Cardiac septum (tissue), 1 donor: ENCODE results near the gene TEX19. TPM values are rescaled to one million over a fixed set of nuclear protein-coding genes. Genes with fewer than 3 reads are reported as not detected.
"Not testable (repeated sequence)": the region's sequence is repeated elsewhere in the genome, so short reads cannot be mapped to it uniquely, and the experiment has no call there.

Experiments
- DNase-seq: peaks from one replicate; pipeline ENCODE4 v3.0.0-alpha.2; 2020; ENCODE audit warnings: low spot score
- intact Hi-C: fragments of 100-400 bp; cut with DNase I; formaldehyde crosslinking; loops from one replicate; pipeline ENCODE4 v1.14.0; 2022
- total RNA-seq: library from RNA; stranded (reverse); fragmentation: NEBNext Ultra II Directional; extraction: Animal tissue kit (Norgen Biotek cat#: 25700); gene quantifications from one replicate; pipeline ENCODE4 v1.2.1, GENCODE V29; 2021
- donor health status: DM: no; HTN: no; CAD: no.

Gene TEX19
- total RNA-seq, 1 donor from 2014 or later = not detected

DNA sequence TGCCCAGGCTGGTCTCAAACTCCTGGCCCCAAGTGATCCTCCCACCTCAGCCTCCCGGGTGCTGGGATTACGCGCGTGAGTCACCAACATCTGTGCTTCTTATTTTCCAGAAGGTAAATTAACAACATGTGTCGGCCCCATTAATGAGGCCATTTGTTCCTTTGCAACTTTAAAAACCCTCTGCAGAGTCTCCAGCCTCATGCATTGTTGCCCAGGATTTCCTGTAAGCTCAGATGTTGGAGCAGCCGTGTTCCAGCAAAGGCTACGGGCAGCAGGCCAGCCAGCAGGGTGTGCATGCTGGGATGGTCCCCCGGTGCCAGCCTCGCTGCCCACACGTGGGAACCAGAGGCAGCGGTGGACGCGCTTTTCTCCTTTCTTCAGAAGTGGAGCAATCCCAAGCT, 40.0 kb downstream of the TEX19 start:
- intact Hi-C loops = no loop called here
- DNase-seq = no peak

GRCh38 chr17:82399601-82400101, 40.6 kb downstream of the TEX19 start:
- DNase-seq = no peak
- intact Hi-C loops = no loop called here

- intact Hi-C loops = no loop called here
- no peak for DNase-seq
Measured at GRCh38 chr17:82400206-82400605, 41.2 kb downstream of the TEX19 start.

DNA sequence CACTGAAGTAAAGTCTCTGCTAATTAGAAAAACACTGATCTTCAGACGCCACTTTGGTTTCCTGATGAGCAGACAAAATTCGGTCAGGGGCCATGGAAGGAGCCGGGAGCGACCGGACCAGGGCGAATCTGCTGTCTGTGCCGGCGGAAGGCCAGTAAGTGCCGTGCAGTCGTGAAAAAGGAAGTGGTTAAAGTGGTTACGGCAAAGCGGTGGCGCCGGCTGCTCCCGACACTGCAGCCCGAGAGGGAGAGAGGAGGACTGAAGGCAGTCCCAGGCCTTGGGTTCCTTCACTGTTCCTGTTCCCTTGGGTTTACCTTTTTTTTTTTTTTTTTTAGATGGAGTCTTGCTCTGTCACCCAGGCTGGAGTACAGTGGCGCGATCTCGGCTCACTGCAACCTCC, 41.8 kb downstream of the TEX19 start:
- DNase-seq = peak; percentile 90
- intact Hi-C loops = no loop called here

- intact Hi-C loops = no loop called here
- DNase-seq = no peak
Measured at GRCh38 chr17:82402865-82403264, 43.8 kb downstream of the TEX19 start.

- intact Hi-C loops = no loop called here
- no peak for DNase-seq
Measured at GRCh38 chr17:82403662-82404660, 44.9 kb downstream of the TEX19 start.

GRCh38 chr17:82405051-82405450, 46.0 kb downstream of the TEX19 start:
- intact Hi-C loops = no loop called here
- no peak for DNase-seq

DNA sequence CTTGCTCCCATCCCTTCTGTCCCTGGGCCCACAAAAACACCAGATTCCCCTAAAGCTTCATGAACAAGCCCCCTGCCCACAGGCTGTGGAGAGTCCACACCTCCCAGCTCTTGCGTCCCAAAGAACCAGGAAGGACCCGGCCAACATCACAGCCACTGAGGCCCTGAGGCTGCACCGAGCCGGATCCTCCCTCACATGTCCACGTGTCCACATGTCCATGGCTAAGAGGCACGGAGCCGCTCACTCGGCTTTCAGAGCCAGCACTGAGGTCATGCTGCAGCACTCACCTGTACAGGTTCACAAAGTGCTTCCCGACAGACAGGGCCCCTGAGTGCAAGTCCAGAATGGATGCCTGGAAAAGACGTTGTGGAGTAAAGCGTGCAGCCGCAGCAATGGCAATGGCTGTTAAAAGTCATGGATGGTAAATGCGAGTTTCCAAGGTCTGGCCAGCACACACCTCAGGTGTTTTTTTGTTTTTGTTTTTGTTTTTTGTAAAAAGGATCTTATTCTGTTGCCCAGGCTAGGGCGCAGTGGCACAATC, 47.2 kb downstream of the TEX19 start:
- DNase-seq = no peak
- intact Hi-C loops = no loop called here

- DNase-seq = no peak
- intact Hi-C loops = loop anchor here (1.0 kb wide), 1 partner anchor 22 kb away; no protein-coding TSS in a partner anchor
Measured at GRCh38 chr17:82407255-82407654, 48.2 kb downstream of the TEX19 start.

DNA sequence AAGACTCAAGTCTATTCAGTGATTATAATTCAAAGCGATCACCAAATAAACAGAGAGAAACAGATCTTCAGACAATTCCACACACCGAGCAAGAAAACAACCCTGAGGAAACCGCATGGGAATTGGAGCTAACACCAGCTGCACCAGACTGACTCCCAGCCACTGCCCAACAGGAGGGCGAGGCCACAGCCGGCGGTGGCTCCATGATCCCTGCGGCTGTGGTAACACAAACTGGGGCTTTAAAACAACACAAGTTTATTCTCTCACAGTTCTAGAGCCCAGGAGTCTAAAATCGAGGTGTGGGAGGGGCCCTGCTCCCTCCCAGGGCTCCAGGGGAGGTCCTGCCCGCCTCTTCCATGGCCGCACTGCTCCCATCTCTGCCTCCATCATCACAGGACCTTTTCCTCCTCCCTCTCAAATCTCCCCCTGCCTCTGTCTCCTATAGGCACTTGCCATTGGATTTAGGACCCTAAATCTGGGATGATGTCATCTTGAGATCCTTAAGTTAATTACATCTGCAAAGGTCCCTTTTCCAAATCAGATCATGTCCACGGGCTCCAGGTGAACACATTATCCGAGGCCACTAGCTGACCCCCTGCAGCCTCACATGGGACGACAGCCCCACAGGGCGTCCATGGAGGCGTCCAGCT, 49.4 kb downstream of the TEX19 start:
- DNase-seq = no peak
- intact Hi-C loops = no loop called here

DNA sequence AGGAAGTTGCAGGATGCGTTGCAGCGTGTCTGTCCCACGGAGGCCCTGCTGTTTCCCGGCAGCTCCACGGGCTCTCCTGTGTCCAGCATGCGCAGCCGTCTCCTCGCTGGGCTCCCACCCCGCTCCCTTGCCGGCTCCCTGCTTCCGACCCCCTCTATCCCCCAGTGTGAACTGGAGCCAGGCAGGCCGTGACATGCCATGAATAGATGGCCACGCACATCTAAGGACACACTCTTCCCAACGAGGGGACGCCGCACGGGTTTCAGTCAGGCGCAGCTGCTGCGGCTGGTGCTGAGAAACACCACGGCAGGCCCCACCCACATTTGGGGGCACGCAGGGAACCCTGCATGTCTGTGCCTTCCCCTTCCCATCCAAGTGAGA, 49.9 kb downstream of the TEX19 start:
- no peak for DNase-seq
- intact Hi-C loops = no loop called here

DNA sequence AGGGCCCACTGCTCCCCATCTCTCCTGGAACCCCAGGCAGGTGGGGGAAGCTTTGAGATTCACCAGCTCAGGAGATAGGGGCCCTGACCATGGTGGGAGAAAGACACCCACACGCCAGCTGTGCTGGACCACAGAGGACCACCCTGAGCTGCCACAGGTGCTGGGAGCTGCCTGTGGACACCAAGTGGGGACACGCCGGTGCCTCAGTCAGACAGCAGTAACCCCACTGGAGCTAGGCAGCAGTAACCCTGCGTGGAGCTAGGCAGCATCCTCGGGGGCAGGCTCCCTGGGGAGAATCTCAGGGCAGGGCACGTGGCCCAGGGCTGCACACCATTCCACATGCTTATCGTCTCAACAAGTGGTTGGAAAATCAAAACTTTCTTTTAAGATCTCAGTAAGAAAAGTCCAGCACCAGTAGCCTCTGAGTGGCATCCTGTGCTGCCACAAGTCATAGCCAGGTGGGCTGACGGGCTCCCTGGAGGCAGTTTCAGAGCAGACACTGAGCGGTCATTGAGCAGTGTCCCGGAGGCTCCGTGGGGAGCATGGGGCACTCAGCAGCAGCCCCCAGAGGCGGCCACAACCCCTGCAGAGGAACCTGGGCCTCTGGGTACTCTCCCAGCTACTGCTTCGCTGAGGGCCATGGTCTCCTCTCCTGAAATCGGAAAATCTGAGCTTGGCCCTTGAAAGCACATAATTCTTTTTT, 51.1 kb downstream of the TEX19 start:
- intact Hi-C loops = no loop called here
- DNase-seq = no peak

GRCh38 chr17:82411396-82412053, 52.5 kb downstream of the TEX19 start:
- DNase-seq = no peak
- intact Hi-C loops = no loop called here

GRCh38 chr17:82412081-82412480, 53.0 kb downstream of the TEX19 start:
- DNase-seq, intact Hi-C loops: not testable (repeated sequence)

DNA sequence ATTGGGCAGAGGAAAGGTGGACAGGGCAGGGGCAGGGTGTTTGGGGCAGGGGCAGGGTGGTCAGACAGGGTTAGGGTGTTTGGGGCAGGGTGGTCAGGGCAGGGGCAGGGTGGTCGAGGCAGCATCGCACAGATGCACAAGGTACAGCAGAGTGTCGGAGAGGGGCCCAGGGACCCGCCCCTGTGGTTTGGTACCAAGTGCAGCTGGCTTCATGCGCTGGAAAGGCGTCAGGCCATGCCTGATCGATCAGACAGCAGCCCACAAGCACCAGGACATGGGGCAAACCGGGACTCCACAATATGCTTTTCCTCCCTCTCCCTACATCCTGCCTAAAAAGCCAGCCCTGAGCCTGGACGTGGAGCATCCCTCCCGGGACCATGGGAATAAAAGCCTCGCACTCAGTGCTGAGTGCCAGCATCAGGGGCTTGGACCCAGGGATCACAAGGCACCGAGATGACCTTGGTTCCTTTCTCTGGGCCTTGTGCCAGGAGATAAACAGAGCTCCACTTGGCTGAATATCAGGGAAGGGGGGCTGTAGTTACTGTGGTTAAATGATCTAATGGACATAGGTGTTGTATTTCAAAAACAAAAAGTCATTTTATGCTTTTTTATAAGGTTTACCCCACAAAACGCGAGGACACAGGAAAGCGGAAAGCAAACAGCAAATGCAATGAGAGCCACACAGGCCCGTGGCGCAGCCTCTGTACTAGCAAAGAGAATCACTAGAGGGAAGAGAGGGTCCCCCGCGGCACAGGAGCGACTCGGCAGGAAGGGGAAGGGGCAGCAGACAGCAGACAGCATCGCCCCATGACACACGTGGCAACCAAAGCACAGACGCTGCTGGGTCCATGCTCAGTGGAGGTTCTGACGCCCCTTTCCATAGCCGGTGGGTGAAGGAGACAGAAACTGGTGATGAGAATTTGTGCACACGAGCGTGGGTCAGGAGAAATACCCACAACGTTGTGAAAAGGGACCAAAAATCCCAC, 53.8 kb downstream of the TEX19 start:
- no peak for DNase-seq
- intact Hi-C loops = no loop called here
